GM23248 (cell line): Measurements from ENCODE around the gene USP11. TPM values are rescaled to one million over a fixed set of nuclear protein-coding genes. Genes with fewer than 3 reads are reported as not detected.

Experiments used
- DNase-seq: peaks from one replicate; pipeline ENCODE4 v3.0.0-alpha.2; 2015
- H2AFZ ChIP-seq: fragments of 200-600 bp; sonication (generic); 2 replicates; pipeline ENCODE4 v1.6.1; 2016; ENCODE audit warnings: antibody characterized with exemption
- H3F3A ChIP-seq: fragments of 200-600 bp; sonication (generic); 2 replicates; pipeline ENCODE4 v1.6.1; 2016; ENCODE audit warnings: mild to moderate bottlenecking, antibody characterized with exemption, mixed run types; ENCODE audit not compliant: insufficient read depth
- H3K27ac ChIP-seq: fragments of 200-600 bp; sonication (generic); 2 replicates; pipeline ENCODE4 v1.5.1; 2016; ENCODE audit warnings: mild to moderate bottlenecking
- H3K27me3 ChIP-seq: fragments of 200-600 bp; sonication (generic); replicated peaks from 2 replicates; pipeline ENCODE4 v1.6.1; 2016; ENCODE audit warnings: mild to moderate bottlenecking; ENCODE audit not compliant: insufficient read depth
- H3K36me3 ChIP-seq: fragments of 200-600 bp; sonication (generic); 2 replicates; pipeline ENCODE4 v1.6.1; 2016; ENCODE audit warnings: low read depth, mild to moderate bottlenecking
- H3K4me1 ChIP-seq: fragments of 200-600 bp; sonication (generic); 2 replicates; pipeline ENCODE4 v1.6.1; 2016; ENCODE audit warnings: mild to moderate bottlenecking; ENCODE audit not compliant: insufficient read depth
- H3K4me2 ChIP-seq: fragments of 200-600 bp; sonication (generic); one replicate; pipeline ENCODE4 v1.6.1; 2016; ENCODE audit warnings: mild to moderate bottlenecking; ENCODE audit not compliant: unreplicated experiment
- H3K4me3 ChIP-seq: fragments of 200-600 bp; sonication (generic); 2 replicates; pipeline ENCODE4 v1.5.1; 2016; ENCODE audit warnings: mild to moderate bottlenecking
- H3K79me2 ChIP-seq: fragments of 200-600 bp; sonication (generic); 2 replicates; pipeline ENCODE4 v1.6.1; 2016; ENCODE audit warnings: mild to moderate bottlenecking; ENCODE audit not compliant: insufficient read depth
- H3K9ac ChIP-seq: fragments of 200-600 bp; sonication (generic); 2 replicates; pipeline ENCODE4 v1.6.1; 2016; ENCODE audit warnings: mild to moderate bottlenecking
- H3K9me2 ChIP-seq: fragments of 200-600 bp; sonication (generic); 2 replicates; pipeline ENCODE4 v1.6.1; 2016; ENCODE audit warnings: mixed run types, mild to moderate bottlenecking, moderate library complexity; ENCODE audit not compliant: insufficient read depth
- H3K9me3 ChIP-seq: fragments of 200-600 bp; sonication (generic); one replicate; pipeline ENCODE4 v1.6.1; 2017; ENCODE audit warnings: low read depth
- H4K20me1 ChIP-seq: fragments of 200-600 bp; sonication (generic); 2 replicates; pipeline ENCODE4 v1.6.0; 2016; ENCODE audit not compliant: insufficient read depth
- EZH2 ChIP-seq: fragments of 200-600 bp; sonication (generic); IDR thresholded peaks from 2 replicates; pipeline ENCODE4 v1.6.1; 2018; ENCODE audit warnings: antibody characterized with exemption, mild to moderate bottlenecking; ENCODE audit not compliant: insufficient read depth, poor library complexity, severe bottlenecking
- EZH2phosphoT487 ChIP-seq: fragments of 200-600 bp; sonication (generic); IDR thresholded peaks from 2 replicates; pipeline ENCODE4 v1.6.1; 2018; ENCODE audit warnings: antibody characterized with exemption, moderate library complexity, mild to moderate bottlenecking, low read depth; ENCODE audit not compliant: insufficient read depth
- WGBS, 2 experiments: methylation state at CpG; one replicate each; pipeline ENCODE4 v1.1.6; 2015 to 2017; ENCODE audit warnings: low lambda C conversion rate in 2 of 2, low coverage in 1 of 2; ENCODE audit errors: missing lambda C conversion rate in 2 of 2; 5-methylcytosine and 5-hydroxymethylcytosine counted together
- in situ Hi-C: fragments of 300-500 bp; cut with MboI; formaldehyde crosslinking; loops from 2 replicates; pipeline ENCODE4 v1.15.0; 2020
- polyA plus RNA-seq: library from polyadenylated mRNA; unstranded; fragments of >200 nt; fragmentation: Nextera tagmentation; extraction: Ambion mirVana; gene quantifications from 2 replicates; pipeline ENCODE4 v1.2.1, GENCODE V29; 2016
- total RNA-seq: library from RNA; depleted of rRNA; stranded (reverse); fragments of >200 nt; shearing (Covaris generic); gene quantifications from 2 replicates; pipeline ENCODE4 v1.2.3, GENCODE V29; 2014

The USP11 gene
- total and polyA plus RNA-seq, 2 experiments from 2014 or later, result 36.6 to 61.4 TPM

DNA sequence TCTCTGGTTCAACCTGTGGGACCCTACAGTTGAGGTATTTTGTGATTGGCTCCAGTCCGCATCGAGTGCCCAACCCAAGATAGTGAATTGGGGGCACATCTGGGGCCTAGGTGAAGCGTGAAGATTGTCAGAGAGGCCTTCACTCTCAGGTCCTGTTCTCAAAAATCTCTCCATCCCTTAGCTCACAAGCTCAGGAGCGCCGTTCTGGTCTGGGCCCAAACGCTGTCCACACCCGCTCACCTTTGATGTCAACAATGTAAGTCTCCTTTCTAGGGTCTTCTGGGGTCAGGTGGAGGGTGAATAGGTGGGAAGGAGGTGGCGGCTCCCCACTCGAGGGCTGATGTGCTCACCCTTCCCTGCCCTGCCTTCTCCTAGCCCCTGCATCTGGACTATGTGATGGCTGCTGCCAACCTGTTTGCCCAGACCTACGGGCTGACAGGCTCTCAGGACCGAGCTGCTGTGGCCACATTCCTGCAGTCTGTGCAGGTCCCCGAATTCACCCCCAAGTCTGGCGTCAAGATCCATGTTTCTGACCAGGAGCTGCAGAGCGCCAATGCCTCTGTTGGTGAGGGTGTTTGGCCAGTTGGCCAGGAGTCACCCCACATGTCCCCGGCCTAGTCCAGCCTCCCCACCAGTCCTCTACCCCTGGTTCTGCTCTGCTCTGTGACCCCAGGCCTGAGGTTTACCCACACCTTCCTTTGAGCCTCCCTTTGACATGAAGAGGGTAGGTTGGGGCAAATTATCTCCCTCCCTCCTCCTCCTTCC is 22.0 kb upstream of the USP11 start:
- DNase-seq, result no peak
- no peak overlapping the region for H3K4me3 ChIP-seq
- no peaks in the 10 kb centered on the region for H4K20me1 ChIP-seq
- H3K9ac ChIP-seq, result no peak overlapping the region
- H3K4me2 ChIP-seq, result no peak overlapping the region
- in situ Hi-C loops, result loop anchor here (25.0 kb wide), 1 partner anchor 176 kb away; no protein-coding TSS in a partner anchor
- peaks cover 33% of the 10 kb centered on the region for H3F3A ChIP-seq
- TF ChIP-seq EZH2phosphoT487 (no peak), EZH2 (no peak)
- peaks cover 8% of the 10 kb centered on the region; the same call in 1 of the 2 replicates for H3K79me2 ChIP-seq
- H3K27ac ChIP-seq, result no peak overlapping the region
- H3K27me3 ChIP-seq, result no peaks in the 10 kb centered on the region
- H3K9me3 ChIP-seq, result no peaks in the 10 kb centered on the region
- no peaks in the 10 kb centered on the region for H3K9me2 ChIP-seq
- H3K4me1 ChIP-seq, result no peaks in the 10 kb centered on the region
- peaks cover 19% of the 10 kb centered on the region; the same call in 1 of the 2 replicates for H3K36me3 ChIP-seq
- WGBS, 2 experiments, result 88 to 91% methylated on average over 12 to 13 of the region's 15 CpGs
- no peak overlapping the region for H2AFZ ChIP-seq

DNA sequence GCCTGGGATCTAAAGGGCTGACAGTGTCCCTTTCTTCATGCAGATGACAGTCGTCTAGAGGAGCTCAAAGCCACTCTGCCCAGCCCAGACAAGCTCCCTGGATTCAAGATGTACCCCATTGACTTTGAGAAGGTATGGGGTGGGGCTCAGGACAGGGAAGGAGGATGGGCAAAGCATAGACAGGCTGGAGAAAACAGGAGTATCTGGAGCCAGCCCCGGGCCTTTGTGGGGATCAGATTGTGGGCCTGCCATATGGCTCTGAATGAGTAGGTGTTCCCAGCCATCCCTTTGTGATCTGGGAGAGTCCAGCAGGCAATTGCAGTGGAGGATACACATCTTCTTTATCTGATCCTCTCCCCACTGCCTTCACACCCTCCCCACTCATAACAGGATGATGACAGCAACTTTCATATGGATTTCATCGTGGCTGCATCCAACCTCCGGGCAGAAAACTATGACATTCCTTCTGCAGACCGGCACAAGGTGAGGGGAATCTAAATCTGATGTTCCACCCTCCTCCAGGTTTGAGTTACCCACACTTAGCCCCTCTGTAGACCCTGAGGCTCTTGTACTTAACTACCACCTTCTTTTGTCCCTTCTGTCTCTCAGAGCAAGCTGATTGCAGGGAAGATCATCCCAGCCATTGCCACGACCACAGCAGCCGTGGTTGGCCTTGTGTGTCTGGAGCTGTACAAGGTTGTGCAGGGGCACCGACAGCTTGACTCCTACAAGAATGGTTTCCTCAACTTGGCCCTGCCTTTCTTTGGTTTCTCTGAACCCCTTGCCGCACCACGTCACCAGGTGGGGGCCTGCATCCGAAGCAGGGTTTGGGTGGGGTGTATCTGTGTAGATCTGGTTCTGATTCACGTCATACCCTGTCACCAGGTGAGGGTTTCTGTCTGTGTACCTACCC is 20.2 kb upstream of the USP11 start:
- Histone ChIP-seq H3K4me1 (peaks cover 15% of the 10 kb centered on the region), H3K9me2 (no peaks in the 10 kb centered on the region), H3K4me2 (no peak overlapping the region), H3F3A (peaks cover 44% of the 10 kb centered on the region), H3K4me3 (no peak overlapping the region), H3K9ac (no peak overlapping the region), H3K27me3 (no peaks in the 10 kb centered on the region), H3K9me3 (no peaks in the 10 kb centered on the region), H3K79me2 (no peaks in the 10 kb centered on the region; the same call in 1 of the 2 replicates), H2AFZ (no peak overlapping the region), H3K27ac (peak overlapping the region; percentile 39; the same call in 1 of the 2 replicates), H4K20me1 (no peaks in the 10 kb centered on the region), H3K36me3 (peaks cover 7% of the 10 kb centered on the region; the same call in 1 of the 2 replicates)
- TF ChIP-seq EZH2phosphoT487 (no peak), EZH2 (no peak)
- in situ Hi-C loops, result loop anchor here (25.0 kb wide), 1 partner anchor 175 kb away; no protein-coding TSS in a partner anchor
- no peak for DNase-seq
- WGBS, 2 experiments, result 83 to 85% methylated on average over 11 to 12 of the region's 12 CpGs

- Histone ChIP-seq H3K9me2 (no peaks in the 10 kb centered on the region), H2AFZ (no peak overlapping the region), H3F3A (peaks cover 44% of the 10 kb centered on the region), H4K20me1 (no peaks in the 10 kb centered on the region), H3K9me3 (no peaks in the 10 kb centered on the region), H3K27ac (no peak overlapping the region), H3K27me3 (no peaks in the 10 kb centered on the region), H3K79me2 (peaks cover 10% of the 10 kb centered on the region), H3K4me1 (peaks cover 15% of the 10 kb centered on the region), H3K36me3 (peaks cover 1% of the 10 kb centered on the region; the same call in 1 of the 2 replicates), H3K4me3 (no peak overlapping the region), H3K4me2 (no peak overlapping the region), H3K9ac (no peak overlapping the region)
- WGBS, 2 experiments, result 77 to 81% methylated on average over 18 to 20 of the region's 20 CpGs
- no peak for DNase-seq
- no peak for TF ChIP-seq EZH2phosphoT487
- in situ Hi-C loops, result loop anchor here (25.0 kb wide), 1 partner anchor 173 kb away; no protein-coding TSS in a partner anchor
Observed at GRCh38 chrX:47214435-47215077, 18.3 kb upstream of the USP11 start.
